ENCODE results near the gene GOT2.
"Not testable (repeated sequence)": the region's sequence is repeated elsewhere in the genome, so short reads cannot be mapped to it uniquely, and the experiment has no call there.

The GOT2 gene

DNA sequence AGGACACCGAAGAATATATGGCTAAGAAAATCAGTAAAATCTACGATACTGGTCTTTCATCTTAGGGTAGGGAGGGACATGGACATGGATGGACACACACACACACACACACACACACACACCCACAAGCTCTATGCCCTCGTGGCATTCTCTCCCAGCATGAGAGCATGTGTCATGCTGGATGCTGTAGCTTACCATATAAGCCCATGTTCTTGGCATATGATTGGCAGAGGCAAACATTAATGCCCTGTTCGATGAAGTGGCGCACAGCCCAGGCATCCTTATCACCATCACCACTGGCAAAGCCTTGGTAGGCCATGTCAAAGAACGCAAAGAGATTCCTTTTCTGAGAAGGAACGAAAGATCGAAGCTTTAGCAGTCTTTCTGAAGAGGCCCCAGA is 17.6 kb downstream of the GOT2 start:
- no peak for DNase-seq

DNA sequence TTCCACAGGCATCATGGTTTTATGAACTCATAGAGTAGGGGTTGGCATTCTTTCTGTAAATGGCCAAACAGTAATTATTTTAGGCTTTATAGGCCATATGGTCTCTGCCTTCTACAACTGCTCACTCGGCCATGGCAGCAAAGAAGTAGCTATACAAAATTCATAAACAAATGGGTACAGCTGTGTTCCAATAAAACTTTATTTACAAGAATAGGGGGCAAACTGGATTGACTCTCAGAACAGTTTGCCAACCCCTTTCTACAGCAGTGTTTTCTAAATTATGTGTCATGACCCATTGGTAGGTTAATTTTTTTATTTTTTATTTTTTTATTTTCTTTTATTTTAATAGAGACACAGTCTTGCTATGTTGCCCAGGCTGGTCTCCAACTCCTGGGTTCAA is 20.4 kb downstream of the GOT2 start:
- no peak for DNase-seq

DNA sequence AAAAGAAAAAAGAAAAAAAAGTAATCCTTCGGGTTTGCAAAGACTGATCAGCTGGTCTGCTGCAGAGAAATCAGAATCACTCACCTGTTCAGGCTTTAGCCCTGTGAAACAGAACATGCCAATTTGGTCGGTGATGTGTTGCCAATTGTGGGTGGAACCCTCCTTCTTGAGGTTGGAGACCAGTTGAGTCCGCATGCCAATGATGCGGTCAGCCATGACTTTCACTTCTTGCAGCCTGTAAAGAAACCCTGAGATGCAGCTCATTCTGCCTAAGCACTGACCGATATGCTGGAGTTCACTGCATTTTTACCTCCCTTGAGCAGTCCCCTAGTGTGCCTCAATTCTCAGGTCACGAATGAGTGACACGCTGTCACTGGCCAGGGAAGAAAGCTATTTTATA is 24.8 kb downstream of the GOT2 start:
- DNase-seq = no peak

DNA sequence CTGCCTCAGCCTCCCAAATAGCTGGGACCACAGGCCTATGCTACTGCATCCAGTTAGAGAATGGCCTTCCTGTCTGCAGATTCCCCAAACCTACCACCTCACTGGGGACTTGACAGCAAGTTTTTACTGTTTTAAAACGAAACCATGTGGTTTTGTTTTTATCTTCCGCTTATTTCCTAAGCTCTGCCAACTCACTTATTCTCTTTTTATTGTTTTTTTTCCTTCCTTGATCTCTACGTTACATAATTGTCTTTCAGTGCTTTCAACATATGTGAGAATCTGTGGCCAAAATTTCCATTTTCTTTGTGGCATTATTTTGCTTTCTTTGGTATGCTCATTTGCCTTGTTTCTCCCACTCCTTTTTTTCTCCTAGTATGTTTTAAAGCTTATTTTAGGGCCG is 35.0 kb downstream of the GOT2 start:
- no peak for DNase-seq

GRCh38 chr16:58695368-58695767 is 38.7 kb downstream of the GOT2 start:
- DNase-seq = no peak

GRCh38 chr16:58692450-58692849 is 41.7 kb downstream of the GOT2 start:
- DNase-seq = no peak

DNA sequence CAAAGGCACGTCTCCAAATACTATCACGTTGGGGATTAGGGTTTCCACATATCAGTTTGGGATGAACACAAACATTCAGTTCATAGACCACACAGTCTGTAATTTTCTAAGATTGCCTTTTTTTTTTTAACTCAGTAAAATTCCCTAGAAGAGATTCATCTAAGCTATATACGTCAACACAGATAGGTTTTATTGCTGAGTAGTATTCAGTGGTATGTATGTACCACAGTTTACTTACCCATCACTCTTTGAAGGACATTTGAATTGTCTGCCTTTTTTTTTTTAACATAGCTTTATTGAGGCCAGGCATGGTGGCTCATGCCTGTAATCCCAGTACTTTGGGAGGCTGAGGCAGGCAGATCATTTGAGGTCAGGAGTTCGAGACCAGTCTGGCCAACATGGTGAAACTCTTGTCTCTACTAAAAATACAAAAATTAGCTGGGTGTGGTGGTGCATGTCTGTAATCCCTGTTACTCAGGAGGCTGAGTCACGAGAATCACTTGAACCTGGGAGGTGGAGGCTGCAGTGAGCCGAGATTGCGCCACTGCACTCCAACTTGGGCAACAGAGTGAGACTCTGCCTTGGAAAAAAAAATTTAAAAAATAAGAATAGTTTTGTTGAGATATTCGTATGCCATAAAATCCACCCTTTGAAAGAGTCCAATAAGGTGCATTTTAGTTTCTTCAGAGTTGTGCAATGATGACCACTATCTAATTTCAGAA is 47.0 kb downstream of the GOT2 start:
- DNase-seq = not testable (repeated sequence)

DNA sequence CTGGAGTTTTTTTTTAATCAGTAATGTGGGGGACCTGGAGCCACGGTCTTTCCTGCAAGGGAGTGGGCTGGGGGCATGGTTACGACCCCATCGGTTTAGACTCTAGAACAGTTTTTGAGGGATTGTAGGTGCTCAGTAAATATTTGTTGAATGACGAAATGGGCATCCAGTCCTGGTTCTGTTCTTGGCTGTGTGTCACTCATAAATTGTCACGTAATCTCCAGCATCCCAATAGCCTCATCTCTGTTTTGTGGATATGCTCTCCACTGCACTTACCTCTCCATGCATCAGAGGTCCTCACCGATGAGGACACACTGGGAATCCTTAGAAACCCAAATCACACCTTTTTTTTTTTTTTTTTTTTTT is 49.0 kb downstream of the GOT2 start:
- DNase-seq = no peak

DNA sequence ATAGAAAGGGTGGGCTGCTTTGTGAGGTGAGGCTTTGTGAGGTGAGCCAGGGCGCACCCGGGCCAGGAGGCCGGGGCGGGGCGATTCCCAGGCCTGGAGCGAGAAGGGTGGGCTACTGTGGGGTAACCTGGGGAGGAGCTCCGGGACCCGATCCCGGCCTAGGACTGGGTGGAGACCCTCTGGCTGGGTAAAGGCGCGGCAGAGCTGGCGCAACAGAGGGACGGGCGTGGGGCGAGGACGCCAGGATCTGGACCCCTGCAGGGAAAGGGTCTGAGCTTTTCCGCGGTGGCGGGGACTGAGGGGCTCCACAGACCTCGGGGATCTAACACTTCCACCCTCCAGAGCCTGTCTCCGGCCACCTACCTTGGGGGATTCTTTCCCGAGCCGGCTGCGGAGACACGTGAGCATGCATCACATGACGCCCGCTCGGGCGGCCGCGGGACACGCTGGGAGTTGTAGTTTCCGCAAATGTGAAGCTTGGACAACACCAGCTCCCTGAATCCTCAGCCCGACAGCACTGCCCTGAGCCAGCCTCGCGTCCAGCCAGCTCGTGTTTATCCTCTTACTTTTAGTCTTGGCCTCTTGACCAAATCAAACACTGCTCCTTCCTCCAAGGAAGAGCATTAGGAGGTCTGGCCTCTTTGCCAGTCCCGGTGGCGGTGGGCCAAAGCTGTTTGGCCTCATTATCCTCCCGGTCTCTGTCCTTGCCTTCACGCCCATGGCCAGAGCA is 49.6 kb downstream of the GOT2 start, which contains the start of gene SLC38A7:
Gene SLC38A7 (minus strand): TSS at position 417 of the 730 bp plus-strand sequence. CDS start 4,644 bp downstream, outside the sequence.
- peak; percentile 64 for DNase-seq

- DNase-seq = no peak
Observed at GRCh38 chr16:58684001-58684353, 50.1 kb downstream of the GOT2 start.

DNA sequence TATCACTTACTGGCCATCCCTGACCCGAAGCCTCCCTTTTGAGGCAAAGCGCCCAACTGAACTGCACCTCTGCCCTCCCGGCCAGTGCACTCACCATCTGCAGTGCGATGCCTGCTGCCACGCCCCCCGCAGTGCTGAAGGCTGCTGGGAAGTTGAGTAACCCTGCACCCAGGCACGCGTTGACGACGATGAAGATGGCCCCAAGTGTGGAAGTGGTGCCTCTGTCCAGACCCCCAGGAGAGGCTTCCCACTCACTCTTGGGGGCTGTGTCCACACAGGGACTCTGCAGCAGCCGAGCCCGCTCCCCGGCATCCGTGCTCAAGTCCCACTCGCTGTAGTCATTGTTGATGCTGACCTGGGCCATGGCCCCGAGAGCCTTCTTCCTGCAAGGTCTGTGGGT is 54.4 kb downstream of the GOT2 start:
- no peak for DNase-seq

- DNase-seq = no peak
Observed at GRCh38 chr16:58678716-58679115, 55.4 kb downstream of the GOT2 start.

- DNase-seq = no peak
Observed at GRCh38 chr16:58678269-58678668, 55.8 kb downstream of the GOT2 start.

DNA sequence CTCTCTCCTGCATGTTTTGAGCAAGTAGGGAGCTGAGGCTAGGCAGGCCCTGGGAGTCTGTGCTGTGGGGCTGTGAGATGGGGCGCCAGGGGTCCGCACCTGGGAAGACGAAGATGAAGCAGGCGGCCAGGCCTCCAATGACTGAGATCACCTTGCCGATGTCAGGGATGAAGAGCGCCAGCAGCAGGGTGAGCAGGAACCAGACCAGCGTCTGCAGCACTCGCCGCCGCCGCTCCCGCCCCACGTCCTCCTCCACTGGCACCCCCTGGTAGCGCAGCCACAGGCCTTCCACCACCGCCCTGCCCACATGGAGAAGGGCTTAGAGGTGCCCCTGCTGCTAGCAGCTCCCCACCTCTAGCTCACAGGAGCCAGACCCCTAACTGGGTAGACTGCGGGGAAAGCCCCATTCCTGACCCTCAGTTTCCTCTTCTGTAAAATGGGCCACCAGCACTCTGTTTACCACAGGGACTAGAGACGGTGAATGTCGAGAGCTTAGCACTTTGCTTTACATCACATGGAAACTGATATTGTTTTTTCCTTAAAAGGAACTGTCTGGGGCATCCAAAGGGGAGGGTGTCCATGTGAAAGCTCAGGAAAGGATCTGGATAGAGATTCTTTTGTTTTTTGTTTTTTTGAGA is 63.1 kb downstream of the GOT2 start:
- DNase-seq = no peak

GRCh38 chr16:58670177-58670576 is 63.9 kb downstream of the GOT2 start:
- DNase-seq = no peak

DNA sequence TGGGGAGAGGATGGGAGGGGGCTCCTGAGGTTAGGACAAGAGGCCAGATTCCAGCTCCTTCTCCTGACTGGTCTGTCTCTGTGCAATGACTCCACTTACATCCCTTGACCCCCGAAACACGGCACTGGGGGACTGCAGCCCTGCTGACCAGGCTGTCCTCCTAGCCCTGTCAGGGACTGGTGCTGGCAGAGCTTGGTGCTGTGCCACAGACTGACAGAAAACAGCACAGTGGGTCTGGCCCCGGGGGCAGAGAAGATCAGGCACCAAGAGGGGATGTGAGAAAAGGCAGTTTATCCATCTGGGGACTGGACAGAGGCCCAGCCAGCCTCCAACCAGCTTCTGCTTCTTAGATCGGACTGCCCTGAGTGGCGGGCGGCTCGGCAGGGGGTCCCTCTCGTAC is 68.9 kb downstream of the GOT2 start:
- no peak for DNase-seq

DNA sequence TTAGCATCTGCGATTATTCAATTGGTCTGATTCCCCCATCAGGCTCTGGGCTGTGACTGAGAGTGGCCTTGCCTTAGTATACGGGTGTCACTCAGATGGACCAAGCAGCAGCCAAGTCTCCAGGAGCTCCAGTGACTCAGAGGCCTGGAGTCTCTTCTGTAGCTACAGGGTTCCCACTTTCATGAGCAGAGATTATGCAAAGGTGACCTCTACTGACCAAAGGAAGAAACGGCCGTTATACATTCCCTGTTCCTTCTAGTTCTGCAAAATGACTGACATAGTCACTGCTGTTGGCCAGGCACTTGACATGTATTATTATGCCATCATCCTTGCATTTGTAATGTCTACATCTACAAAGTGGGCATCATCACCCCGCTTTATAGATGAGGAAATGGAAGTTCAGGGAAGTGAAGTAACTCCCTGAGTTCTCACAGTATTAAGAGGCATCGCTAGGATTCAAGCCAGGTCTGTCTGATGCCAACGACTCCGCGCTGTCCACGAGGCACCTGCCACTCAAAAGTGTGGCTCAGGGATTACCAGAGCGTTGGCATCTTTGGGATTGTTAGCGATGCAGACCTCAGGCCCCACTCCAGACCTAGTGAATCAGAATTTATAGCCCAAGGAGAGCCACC is 72.8 kb downstream of the GOT2 start:
- DNase-seq = peak; percentile 10

DNA sequence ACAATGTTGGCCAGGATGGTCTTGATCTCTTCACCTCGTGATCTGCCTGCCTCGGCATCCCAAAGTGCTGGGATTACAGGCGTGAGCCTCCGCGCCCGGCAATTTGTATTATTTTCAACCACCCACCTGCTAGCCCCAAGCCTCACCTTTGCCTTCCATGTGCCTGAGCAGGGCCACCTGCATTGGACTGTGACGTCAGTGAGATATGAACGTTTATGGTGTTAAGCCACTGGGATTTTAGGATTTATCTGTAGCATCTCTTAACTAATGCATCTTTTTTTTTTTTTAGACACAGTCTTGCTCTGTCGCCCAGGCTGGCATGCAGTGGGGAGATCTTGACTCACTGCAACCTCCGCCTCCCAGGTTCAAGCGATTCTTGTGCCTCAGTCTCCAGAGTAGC is 74.2 kb downstream of the GOT2 start:
- not testable (repeated sequence) for DNase-seq

DNA sequence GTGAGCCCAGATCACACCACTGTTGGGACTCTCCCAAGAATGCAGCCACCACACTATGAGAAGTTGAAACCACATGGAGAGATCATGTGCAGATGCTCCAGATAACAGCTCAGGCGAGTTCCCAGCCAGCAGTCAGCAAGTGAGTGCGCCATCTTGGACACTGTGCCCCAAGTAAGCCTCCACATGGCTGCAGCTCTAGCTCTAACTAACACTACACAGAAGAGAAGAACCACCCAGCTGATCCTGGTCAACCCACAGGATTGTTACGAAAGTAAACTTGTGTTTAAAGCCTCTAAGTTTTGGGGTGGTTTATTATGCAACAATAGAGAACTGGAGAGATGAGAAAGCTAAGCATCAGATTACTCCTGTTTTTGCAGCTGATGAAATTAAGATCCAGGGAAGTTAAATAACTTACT is 75.3 kb downstream of the GOT2 start:
- no peak for DNase-seq

Data from NCI-H2171 (cell line).